Skeletal muscle tissue (tissue), 4 donors: ENCODE results near the gene ARID1B. TPM values are rescaled to one million over a fixed set of nuclear protein-coding genes. Genes with fewer than 3 reads are reported as not detected.
"Not testable (repeated sequence)": the region's sequence is repeated elsewhere in the genome, so short reads cannot be mapped to it uniquely, and the experiment has no call there.

ENCODE experiments used
- H3K27ac ChIP-seq: one replicate; pipeline ENCODE4 v1.7.0; 2013; ENCODE audit warnings: mild to moderate bottlenecking, low read depth, low read length, inconsistent platforms
- H3K27me3 ChIP-seq, 3 donors: one replicate each; pipeline ENCODE4 v1.7.0; 2013; ENCODE audit warnings: low read length in 3 of 3; ENCODE audit not compliant: control insufficient read depth in 3 of 3, insufficient read depth in 3 of 3
- H3K36me3 ChIP-seq, 3 donors: one replicate each; pipeline ENCODE4 v1.7.0; 2013; ENCODE audit warnings: low read length in 3 of 3; ENCODE audit not compliant: control insufficient read depth in 3 of 3, insufficient read depth in 3 of 3
- H3K4me1 ChIP-seq, 3 donors: one replicate each; pipeline ENCODE4 v1.7.0; 2013; ENCODE audit warnings: low read length in 3 of 3, mild to moderate bottlenecking in 3 of 3; ENCODE audit not compliant: control insufficient read depth in 3 of 3, insufficient read depth in 3 of 3
- H3K4me3 ChIP-seq, 3 donors: one replicate each; pipeline ENCODE4 v1.7.0; 2013; ENCODE audit warnings: low read length in 3 of 3
- H3K9ac ChIP-seq, 3 donors: one replicate each; pipeline ENCODE4 v1.7.0; 2013; ENCODE audit warnings: low read length in 3 of 3, mild to moderate bottlenecking in 3 of 3, moderate library complexity in 2 of 3, low read depth in 1 of 3
- H3K9me3 ChIP-seq, 3 donors: one replicate each; pipeline ENCODE4 v1.7.0; 2013; ENCODE audit warnings: low read length in 3 of 3; ENCODE audit not compliant: control insufficient read depth in 3 of 3
- total RNA-seq: library from RNA; depleted of rRNA; stranded (reverse); fragments of >200 nt; gene quantifications from one replicate; pipeline ENCODE4 v1.2.3, GENCODE V29; 2014
- donor health status: Osteomylitis.

The ARID1B gene
- total RNA-seq, 1 donor from 2014 or later, result 73.6 TPM

DNA sequence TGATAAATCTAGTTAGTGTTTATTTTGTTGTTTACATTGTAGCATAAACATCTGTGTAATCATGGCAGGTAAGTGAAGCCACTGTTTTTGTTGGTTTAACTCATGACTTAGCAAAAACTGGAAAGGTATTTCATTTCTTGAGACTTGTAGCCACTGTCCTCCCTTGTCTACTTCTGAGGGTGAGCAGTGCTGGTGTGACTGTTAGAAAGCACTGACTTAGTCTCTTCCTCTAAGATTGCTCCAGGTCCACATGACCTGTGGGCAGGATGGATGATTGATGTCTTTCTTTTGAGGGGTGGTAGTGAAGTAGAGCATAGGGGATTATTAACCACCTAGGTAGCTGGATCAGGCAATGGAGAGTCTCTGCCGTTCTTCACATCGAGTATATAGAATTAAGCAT is 203.8 kb downstream of the ARID1B start:
- Histone ChIP-seq H3K4me3 (no peak overlapping the region), H3K4me1 (peaks cover 28 to 51% (median 30%) of the 10 kb centered on the region in 3 donors), H3K27me3 (no peaks in the 10 kb centered on the region), H3K27ac (no peak overlapping the region), H3K9me3 (no peaks in the 10 kb centered on the region), H3K36me3 (no peaks in the 10 kb centered on the region), H3K9ac (no peak overlapping the region)

DNA sequence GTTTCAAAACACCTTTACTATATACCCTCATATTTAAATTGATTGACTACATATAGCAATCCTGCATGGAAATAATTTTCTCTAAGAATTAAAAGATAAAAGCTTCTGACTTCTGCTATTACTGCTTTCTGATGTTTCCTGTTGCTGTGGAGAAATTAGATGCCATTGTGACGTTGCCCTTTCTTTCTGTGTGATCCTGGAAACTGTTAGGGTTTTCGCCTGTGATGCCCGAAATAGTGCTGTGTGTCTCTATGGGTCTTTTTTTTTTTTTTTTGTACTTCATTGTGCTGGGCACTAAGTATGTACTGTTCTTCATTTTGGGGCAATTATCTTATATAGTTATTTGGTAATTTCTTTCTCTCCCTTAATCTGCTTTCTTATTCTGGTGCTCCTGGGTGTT is 205.0 kb downstream of the ARID1B start:
- Histone ChIP-seq H3K4me3 (no peak overlapping the region), H3K4me1 (peaks cover 24 to 42% (median 27%) of the 10 kb centered on the region in 3 donors)

DNA sequence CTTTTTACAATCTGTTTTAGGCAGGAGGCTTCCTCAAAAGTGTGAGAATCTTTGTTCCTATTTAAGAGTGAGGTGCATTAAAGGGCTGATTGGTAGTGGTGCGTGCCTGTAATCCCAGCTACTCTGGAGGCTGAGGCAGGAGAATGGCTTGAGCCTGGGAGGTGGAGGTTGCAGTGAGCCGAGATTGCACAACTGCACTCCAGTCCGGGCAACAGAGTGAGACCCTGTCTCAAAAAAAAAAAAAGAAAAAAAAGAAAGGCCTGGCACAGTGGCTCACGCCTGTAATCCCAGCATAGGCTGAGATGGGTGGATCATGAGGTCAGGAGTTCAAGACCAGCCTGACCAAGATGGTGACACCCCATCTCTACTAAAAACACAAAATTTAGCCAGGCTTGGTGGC is 205.7 kb downstream of the ARID1B start:
- H3K4me1 ChIP-seq, result peaks cover 21 to 39% (median 23%) of the 10 kb centered on the region in 3 donors
- H3K9me3 ChIP-seq, H3K36me3 ChIP-seq: not testable (repeated sequence)

More for the DNA sequence above, 205.0 kb downstream of the ARID1B start:
- H3K27ac ChIP-seq, result no peak overlapping the region
- H3K36me3 ChIP-seq, result no peaks in the 10 kb centered on the region
- H3K9me3 ChIP-seq, result no peaks in the 10 kb centered on the region
- no peak overlapping the region for H3K9ac ChIP-seq
- no peaks in the 10 kb centered on the region for H3K27me3 ChIP-seq

DNA sequence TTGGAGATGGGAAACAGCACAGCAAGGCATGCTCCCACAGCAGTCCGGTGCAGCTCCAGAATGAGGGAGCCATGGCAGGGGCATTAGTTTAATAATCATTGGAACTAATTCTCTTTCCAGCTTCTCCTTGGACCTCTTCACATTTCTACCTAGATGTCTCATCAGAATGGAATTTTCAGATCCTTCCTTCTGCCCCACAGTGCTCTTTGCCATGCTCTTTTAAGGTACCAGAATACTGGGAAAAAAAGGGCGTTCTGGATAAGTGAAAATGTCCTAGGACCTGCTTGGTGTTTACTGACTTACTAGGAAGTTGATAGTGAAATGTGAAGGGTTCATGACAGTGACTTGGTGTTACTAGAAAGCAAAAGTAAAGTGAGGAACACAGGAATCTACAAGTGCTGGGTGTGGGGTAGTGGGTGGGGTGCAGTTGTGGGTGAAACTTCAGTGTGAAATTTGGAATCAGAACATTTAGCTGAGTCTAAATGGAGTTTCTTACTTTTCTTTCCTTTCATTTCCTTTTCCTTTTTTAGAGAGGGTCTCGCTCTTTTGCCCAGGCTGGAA is 207.1 kb downstream of the ARID1B start:
- Histone ChIP-seq H3K9ac (no peak overlapping the region), H3K9me3 (no peaks in the 10 kb centered on the region), H3K4me1 (peaks cover 20 to 35% (median 24%) of the 10 kb centered on the region in 3 donors)

More for the DNA sequence above, 205.7 kb downstream of the ARID1B start:
- H3K4me3 ChIP-seq, H3K9ac ChIP-seq, H3K27ac ChIP-seq, H3K27me3 ChIP-seq: not testable (repeated sequence)

DNA sequence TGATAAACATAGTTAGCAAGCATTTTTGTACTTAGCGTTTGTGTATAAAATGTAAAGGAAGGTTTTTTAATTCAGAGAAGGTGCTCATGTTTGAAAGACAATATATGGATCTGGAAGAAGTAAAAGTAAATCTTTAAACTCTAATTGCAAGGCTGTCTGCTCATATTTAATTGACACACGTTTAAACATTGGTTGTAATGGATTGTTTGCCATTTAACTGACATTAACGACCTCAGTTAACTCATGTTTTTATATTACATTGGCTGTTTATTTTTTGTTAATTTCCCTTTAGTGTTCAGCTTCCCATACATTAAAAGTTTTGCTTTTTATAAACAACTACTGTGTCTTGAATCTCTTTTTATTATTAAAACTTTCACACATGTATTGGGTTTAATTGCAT is 208.1 kb downstream of the ARID1B start:
- Histone ChIP-seq H3K9ac (no peak overlapping the region), H3K4me3 (no peak overlapping the region), H3K4me1 (peaks cover 19 to 33% (median 23%) of the 10 kb centered on the region in 3 donors), H3K27me3 (no peaks in the 10 kb centered on the region), H3K27ac (no peak overlapping the region), H3K9me3 (no peaks in the 10 kb centered on the region), H3K36me3 (no peaks in the 10 kb centered on the region)

More for the DNA sequence above, 207.1 kb downstream of the ARID1B start:
- no peak overlapping the region for H3K27ac ChIP-seq
- no peak overlapping the region for H3K4me3 ChIP-seq
- H3K36me3 ChIP-seq, result no peaks in the 10 kb centered on the region
- H3K27me3 ChIP-seq, result no peaks in the 10 kb centered on the region

DNA sequence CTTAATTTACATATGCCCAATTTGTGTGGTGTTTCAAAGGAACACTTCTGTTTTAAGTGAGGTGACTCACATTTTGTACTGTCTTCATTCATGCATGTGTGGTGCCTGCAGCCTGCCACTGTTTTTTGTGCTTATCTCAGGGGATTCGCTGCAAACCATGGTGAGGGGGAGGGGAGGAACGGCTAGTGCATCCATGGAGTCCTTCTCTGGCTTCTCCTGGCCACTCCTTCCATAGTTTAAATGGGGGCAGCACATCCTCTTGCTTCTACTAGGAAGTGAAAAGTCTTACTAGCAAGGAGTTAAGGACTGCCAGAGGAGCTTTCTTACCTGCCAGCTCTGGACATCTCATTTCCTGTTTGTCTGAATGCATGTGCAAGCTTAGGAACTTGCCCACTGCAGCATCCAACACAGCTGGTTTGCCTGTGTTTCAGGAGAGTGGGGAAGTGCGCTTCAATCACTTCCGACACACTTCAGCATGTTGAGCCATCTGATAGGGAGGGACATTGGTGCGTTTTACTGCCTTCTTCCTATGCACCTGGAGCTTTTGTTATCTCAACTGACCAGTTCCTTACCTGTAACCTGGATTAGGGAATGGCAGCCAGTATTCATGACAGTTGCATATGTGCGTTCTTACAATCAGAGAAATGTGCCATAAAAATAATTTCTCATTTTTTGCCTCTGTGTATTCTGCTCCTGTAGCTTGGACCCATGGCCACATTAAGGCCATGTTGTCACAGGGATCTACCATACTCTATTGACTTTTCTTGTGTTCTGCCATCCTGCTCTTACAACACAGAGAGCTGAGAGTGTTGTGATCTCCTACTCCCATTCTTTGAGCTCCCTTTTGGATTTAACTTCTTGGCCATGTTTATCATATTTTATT is 211.3 kb downstream of the ARID1B start:
- no peak overlapping the region for H3K4me3 ChIP-seq
- H3K36me3 ChIP-seq, result no peaks in the 10 kb centered on the region
- no peak overlapping the region for H3K9ac ChIP-seq
- no peaks in the 10 kb centered on the region for H3K9me3 ChIP-seq
- H3K27ac ChIP-seq, result no peak overlapping the region
- H3K27me3 ChIP-seq, result no peaks in the 10 kb centered on the region
- H3K4me1 ChIP-seq, result peaks cover 15 to 23% (median 19%) of the 10 kb centered on the region in 3 donors

DNA sequence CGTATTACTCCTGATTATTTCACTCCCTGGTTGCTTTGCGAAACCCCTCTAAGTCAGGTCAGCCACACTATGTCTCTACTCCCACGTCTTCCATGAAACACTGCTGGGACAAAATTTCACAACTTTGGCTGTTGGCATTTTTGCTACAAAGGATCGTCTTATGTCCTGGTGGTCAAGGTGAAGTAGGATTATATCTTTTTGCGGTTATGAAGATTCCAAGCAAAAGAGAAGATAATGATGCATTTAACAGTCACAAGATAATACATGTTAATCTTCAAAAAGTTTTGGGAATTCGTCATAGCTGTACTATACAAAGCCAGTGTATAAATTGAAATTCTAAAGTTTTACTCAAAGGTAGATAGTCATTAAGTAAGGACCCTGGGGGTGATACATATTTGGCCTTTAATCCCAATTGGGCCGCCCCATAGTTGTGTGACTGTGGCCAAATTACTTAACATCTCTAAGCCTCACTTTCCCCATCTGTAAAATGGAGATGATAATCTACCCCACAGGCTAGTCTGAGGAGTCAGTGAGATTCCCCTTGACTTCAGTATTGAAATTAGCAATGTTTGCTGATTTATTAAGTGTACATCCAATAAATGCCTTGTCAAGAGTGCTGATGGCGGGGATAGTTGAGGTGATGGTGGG is 212.1 kb downstream of the ARID1B start:
- H3K9me3 ChIP-seq, result no peaks in the 10 kb centered on the region
- peaks cover 15 to 24% (median 16%) of the 10 kb centered on the region in 3 donors for H3K4me1 ChIP-seq
- H3K9ac ChIP-seq, result no peak overlapping the region
- H3K27ac ChIP-seq, result no peak overlapping the region
- H3K4me3 ChIP-seq, result no peak overlapping the region
- H3K36me3 ChIP-seq, result no peaks in the 10 kb centered on the region
- no peaks in the 10 kb centered on the region for H3K27me3 ChIP-seq

DNA sequence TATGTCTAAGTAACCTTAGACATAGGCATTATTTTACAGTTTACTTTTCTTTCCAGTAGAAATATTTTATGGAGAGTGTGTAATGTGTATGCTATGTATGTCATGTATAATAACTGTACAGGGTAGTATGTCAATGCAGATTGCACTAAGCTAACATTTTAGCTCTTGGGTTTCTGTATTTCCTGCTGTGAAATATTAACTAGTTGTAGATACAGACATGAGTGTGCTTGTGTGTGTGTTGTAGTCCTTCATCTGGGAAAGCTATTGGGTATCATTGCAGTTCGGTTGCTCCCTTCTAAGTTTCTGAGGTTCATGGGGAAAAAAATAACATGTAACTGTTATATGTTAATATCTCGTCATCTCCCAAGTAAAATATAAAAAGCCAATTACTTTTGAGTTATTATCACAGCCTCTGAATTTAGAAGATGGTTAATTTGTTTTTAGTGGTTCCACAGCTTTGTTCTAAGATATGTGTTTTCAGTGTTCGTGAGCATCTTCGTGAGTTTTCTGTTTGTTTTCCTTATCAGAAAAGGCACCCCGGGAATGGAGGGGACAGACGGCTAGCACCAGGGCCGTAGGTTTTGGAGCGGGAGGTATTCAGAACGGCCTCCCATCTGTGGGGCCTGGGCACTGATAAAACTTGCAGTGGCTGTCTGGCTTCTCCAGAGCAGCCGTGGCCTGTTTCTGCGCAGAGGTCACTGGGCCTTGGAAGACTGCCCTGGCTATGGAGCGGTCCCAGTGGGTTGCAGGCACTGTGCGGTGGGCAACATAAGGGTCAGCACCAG is 215.0 kb downstream of the ARID1B start:
- H3K9ac ChIP-seq, result peak overlapping the region in 2 of 3 donors; percentile 26 to 44
- H3K36me3 ChIP-seq, result no peaks in the 10 kb centered on the region
- no peaks in the 10 kb centered on the region for H3K27me3 ChIP-seq
- no peak overlapping the region for H3K27ac ChIP-seq
- peaks cover 23 to 38% (median 28%) of the 10 kb centered on the region in 3 donors for H3K4me1 ChIP-seq
- H3K9me3 ChIP-seq, result no peaks in the 10 kb centered on the region
- no peak overlapping the region for H3K4me3 ChIP-seq

DNA sequence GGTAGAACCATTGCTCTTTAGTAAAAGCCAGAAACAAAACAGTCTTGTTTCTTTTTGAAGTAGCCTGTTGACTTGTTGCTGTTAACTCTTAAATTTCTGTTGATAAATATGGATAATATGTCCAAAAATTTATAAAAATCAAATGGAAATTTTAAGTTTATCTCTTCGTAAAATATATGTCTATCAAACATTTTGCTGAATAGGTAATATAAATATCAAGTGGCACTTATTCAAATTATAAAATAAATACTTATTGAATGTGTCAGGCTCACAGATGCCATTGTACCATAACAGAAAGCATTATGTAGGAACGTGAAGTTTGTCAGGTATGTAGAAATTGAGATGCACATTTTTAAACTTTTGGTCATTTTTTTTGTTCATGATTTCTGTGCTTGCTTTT is 216.5 kb downstream of the ARID1B start:
- Histone ChIP-seq H3K9me3 (no peaks in the 10 kb centered on the region), H3K4me1 (peaks cover 17 to 31% (median 21%) of the 10 kb centered on the region in 3 donors), H3K27me3 (no peaks in the 10 kb centered on the region), H3K9ac (no peak overlapping the region), H3K27ac (no peak overlapping the region), H3K36me3 (no peaks in the 10 kb centered on the region), H3K4me3 (no peak overlapping the region)
